ENCODE measurements around the gene IL22. TPM values are rescaled to one million over a fixed set of nuclear protein-coding genes. Genes with fewer than 3 reads are reported as not detected.

IL22 gene
- total RNA-seq, 1 donor from 2014 or later = not detected

- H3K4me3 Mint-ChIP-seq (ENCODE audit: unreplicated experiment) = no peak overlapping the region
- H3K4me1 Mint-ChIP-seq (ENCODE audit: unreplicated experiment) = peaks cover 2% of the 10 kb centered on the region
- H3K9me3 Mint-ChIP-seq (ENCODE audit: unreplicated experiment) = no peaks in the 10 kb centered on the region
- no peak for TF ChIP-seq CTCF (IDR thresholded peaks at IDR 0.05; ENCODE audit: unreplicated experiment)
- DNase-seq (ENCODE audit: low spot score) = no peak
- H3K27ac Mint-ChIP-seq (ENCODE audit: unreplicated experiment) = no peak overlapping the region
- peaks cover 1% of the 10 kb centered on the region for H3K27me3 Mint-ChIP-seq (ENCODE audit: unreplicated experiment)
- H3K36me3 Mint-ChIP-seq (ENCODE audit: low read depth, unreplicated experiment) = no peaks in the 10 kb centered on the region
These were observed 19.3 kb upstream of the IL22 start for GRCh38 chr12:68272732-68273131.

GRCh38 chr12:68271346-68271745 lies 17.9 kb upstream of the IL22 start:
- Mint-ChIP-seq H3K27me3 (ENCODE audit: unreplicated experiment) (peaks cover 1% of the 10 kb centered on the region), H3K4me1 (ENCODE audit: unreplicated experiment) (peaks cover 2% of the 10 kb centered on the region), H3K4me3 (ENCODE audit: unreplicated experiment) (no peak overlapping the region), H3K36me3 (ENCODE audit: low read depth, unreplicated experiment) (no peaks in the 10 kb centered on the region), H3K9me3 (ENCODE audit: unreplicated experiment) (no peaks in the 10 kb centered on the region), H3K27ac (ENCODE audit: unreplicated experiment) (no peak overlapping the region)
- no peak for DNase-seq (ENCODE audit: low spot score)
- no peak for TF ChIP-seq CTCF (IDR thresholded peaks at IDR 0.05; ENCODE audit: unreplicated experiment)

DNA sequence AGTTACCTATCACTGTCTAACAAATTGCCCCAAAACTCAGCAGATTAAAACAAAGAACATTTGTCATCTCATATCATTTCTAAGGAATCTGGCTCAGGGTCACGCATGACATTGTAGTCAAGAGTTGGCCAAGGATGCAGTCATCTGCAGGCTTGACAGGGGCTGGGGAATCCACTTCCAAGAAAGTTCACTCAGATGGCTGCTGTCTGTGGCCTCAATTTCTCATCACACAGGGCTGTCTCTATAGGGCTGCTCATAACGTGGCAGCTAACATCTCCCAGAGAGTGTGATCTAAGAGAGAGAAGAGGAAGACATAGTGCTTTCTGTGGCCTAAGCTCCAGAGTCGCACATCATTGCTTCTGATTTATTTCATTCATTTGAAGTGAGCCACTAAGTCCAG lies 17.0 kb upstream of the IL22 start:
- Mint-ChIP-seq H3K36me3 (ENCODE audit: low read depth, unreplicated experiment) (no peaks in the 10 kb centered on the region), H3K27me3 (ENCODE audit: unreplicated experiment) (peaks cover 1% of the 10 kb centered on the region), H3K4me1 (ENCODE audit: unreplicated experiment) (peaks cover 2% of the 10 kb centered on the region), H3K27ac (ENCODE audit: unreplicated experiment) (no peak overlapping the region), H3K4me3 (ENCODE audit: unreplicated experiment) (no peak overlapping the region), H3K9me3 (ENCODE audit: unreplicated experiment) (no peaks in the 10 kb centered on the region)
- DNase-seq (ENCODE audit: low spot score) = no peak
- no peak for TF ChIP-seq CTCF (IDR thresholded peaks at IDR 0.05; ENCODE audit: unreplicated experiment)

- no peaks in the 10 kb centered on the region for H3K36me3 Mint-ChIP-seq (ENCODE audit: low read depth, unreplicated experiment)
- no peaks in the 10 kb centered on the region for H3K9me3 Mint-ChIP-seq (ENCODE audit: unreplicated experiment)
- H3K27ac Mint-ChIP-seq (ENCODE audit: unreplicated experiment) = no peak overlapping the region
These were observed 16.4 kb upstream of the IL22 start for GRCh38 chr12:68269779-68270178.

DNA sequence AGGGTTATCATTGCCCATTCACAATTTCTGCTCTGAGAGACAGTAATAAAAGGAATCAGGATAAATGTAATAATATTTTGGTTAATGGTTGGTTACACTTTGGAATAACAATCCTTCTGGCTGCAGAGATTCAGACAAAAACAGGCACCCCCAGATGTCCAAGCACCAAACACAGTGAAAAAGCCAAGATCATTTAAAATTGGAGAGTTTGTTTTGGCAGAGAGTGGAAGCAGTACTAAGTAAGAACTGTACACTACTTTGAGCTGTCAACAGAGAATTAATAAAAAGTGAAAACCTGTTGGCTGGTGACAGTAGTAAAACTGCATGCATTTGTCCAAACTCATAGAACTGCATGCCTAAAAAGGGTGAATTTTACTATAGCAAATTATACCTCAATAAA lies 15.6 kb upstream of the IL22 start:
- peaks cover 2% of the 10 kb centered on the region for H3K4me1 Mint-ChIP-seq (ENCODE audit: unreplicated experiment)
- TF ChIP-seq CTCF (IDR thresholded peaks at IDR 0.05; ENCODE audit: unreplicated experiment) = no peak
- no peak for DNase-seq (ENCODE audit: low spot score)
- H3K9me3 Mint-ChIP-seq (ENCODE audit: unreplicated experiment) = no peaks in the 10 kb centered on the region
- H3K27ac Mint-ChIP-seq (ENCODE audit: unreplicated experiment) = no peak overlapping the region
- H3K36me3 Mint-ChIP-seq (ENCODE audit: low read depth, unreplicated experiment) = no peaks in the 10 kb centered on the region
- no peak overlapping the region for H3K4me3 Mint-ChIP-seq (ENCODE audit: unreplicated experiment)
- H3K27me3 Mint-ChIP-seq (ENCODE audit: unreplicated experiment) = peaks cover 1% of the 10 kb centered on the region

More at GRCh38 chr12:68269779-68270178, 16.4 kb upstream of the IL22 start:
- H3K4me3 Mint-ChIP-seq (ENCODE audit: unreplicated experiment) = no peak overlapping the region
- peaks cover 1% of the 10 kb centered on the region for H3K27me3 Mint-ChIP-seq (ENCODE audit: unreplicated experiment)
- DNase-seq (ENCODE audit: low spot score) = no peak
- peaks cover 2% of the 10 kb centered on the region for H3K4me1 Mint-ChIP-seq (ENCODE audit: unreplicated experiment)
- no peak for TF ChIP-seq CTCF (IDR thresholded peaks at IDR 0.05; ENCODE audit: unreplicated experiment)
